ENCODE measurements around the gene PIK3R2. TPM values are rescaled to one million over a fixed set of nuclear protein-coding genes. Genes with fewer than 3 reads are reported as not detected.

PIK3R2 gene
- total RNA-seq, 1 donor from 2014 or later = 47.0 TPM

DNA sequence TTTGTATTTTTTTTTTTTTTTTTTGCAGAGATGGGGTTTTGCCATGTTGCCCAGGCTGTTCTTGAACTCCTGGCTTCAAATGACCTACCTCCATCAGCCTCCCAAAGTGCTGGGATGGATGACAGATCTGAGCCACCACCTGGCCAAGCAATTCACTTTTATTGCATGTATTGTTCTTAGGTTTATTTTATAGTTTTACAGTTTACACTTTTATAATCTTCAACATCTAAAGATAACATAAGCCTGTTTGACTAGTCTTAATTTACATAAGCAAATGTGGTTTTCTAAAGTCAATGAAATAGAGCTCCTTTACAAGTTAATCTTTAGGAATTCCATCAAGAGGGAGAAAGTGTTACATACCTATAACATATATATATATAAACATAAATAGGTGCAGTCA is 30.6 kb downstream of the PIK3R2 start:
- TF ChIP-seq, protein P1, sequence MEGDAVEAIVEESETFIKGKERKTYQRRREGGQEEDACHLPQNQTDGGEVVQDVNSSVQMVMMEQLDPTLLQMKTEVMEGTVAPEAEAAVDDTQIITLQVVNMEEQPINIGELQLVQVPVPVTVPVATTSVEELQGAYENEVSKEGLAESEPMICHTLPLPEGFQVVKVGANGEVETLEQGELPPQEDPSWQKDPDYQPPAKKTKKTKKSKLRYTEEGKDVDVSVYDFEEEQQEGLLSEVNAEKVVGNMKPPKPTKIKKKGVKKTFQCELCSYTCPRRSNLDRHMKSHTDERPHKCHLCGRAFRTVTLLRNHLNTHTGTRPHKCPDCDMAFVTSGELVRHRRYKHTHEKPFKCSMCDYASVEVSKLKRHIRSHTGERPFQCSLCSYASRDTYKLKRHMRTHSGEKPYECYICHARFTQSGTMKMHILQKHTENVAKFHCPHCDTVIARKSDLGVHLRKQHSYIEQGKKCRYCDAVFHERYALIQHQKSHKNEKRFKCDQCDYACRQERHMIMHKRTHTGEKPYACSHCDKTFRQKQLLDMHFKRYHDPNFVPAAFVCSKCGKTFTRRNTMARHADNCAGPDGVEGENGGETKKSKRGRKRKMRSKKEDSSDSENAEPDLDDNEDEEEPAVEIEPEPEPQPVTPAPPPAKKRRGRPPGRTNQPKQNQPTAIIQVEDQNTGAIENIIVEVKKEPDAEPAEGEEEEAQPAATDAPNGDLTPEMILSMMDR (conservative IDR thresholded peaks at IDR 0.05) = no peak
- no peak overlapping the region for H3K4me3 Mint-ChIP-seq
- DNase-seq (ENCODE audit: extremely low spot score, unreplicated experiment) = no peak
- H3K9me3 Mint-ChIP-seq = no peaks in the 10 kb centered on the region
- peaks cover 11% of the 10 kb centered on the region for H3K27me3 Mint-ChIP-seq
- no peaks in the 10 kb centered on the region for H3K36me3 Mint-ChIP-seq
- no peak overlapping the region for H3K27ac Mint-ChIP-seq
- H3K4me1 Mint-ChIP-seq (ENCODE audit: unreplicated experiment) = no peaks in the 10 kb centered on the region

DNA sequence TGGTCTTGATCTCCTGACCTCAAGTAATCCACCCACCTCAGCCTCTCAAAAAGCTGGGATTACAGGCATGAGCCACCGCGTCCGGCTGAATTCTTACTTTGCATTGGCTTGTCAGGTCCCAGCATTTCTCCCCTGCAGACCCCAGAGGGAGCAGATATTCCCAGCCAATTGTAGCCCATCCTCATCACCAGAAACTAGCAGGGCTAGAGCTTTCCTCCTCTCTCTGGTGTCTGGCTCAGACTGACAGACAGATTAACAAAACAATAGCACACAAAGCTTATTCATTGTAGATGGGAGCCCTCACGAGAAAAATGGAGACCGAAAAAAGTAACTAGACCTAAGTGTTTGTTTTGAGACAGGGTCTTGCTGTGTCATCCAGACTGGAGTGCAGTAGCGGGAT is 32.6 kb downstream of the PIK3R2 start:
- H3K4me3 Mint-ChIP-seq = no peak overlapping the region
- DNase-seq (ENCODE audit: extremely low spot score, unreplicated experiment) = no peak

DNA sequence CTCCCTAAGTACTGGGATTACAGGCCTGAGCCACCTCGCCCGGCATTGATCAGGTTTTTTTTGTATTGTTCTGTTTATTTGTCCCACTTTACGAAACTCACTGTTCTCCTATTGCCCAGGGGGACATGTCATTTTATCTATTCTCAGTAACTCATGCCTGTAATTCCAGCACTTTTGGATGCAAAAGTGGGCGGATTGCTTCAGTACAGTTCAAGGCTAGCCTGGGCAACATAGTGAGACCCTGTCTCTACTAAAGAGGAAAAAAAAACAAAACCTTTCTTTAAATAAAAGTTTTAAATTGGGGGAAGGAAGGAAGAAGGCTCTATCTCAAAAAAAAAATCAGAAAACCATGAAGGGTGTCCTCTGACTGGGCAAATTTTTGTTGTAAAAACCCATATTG is 37.3 kb downstream of the PIK3R2 start:
- TF ChIP-seq, protein P1 (conservative IDR thresholded peaks at IDR 0.05) = no peak
- H3K4me1 Mint-ChIP-seq (ENCODE audit: unreplicated experiment) = peaks cover 12% of the 10 kb centered on the region
- H3K27ac Mint-ChIP-seq = no peak overlapping the region
- no peaks in the 10 kb centered on the region for H3K9me3 Mint-ChIP-seq
- no peak overlapping the region for H3K4me3 Mint-ChIP-seq
- H3K27me3 Mint-ChIP-seq = peaks cover 3% of the 10 kb centered on the region
- H3K36me3 Mint-ChIP-seq = no peaks in the 10 kb centered on the region
- DNase-seq (ENCODE audit: extremely low spot score, unreplicated experiment) = no peak

More for the DNA sequence above, 32.6 kb downstream of the PIK3R2 start:
- TF ChIP-seq, protein P1 (conservative IDR thresholded peaks at IDR 0.05) = no peak
- no peaks in the 10 kb centered on the region for H3K36me3 Mint-ChIP-seq
- H3K27me3 Mint-ChIP-seq = peaks cover 7% of the 10 kb centered on the region
- H3K27ac Mint-ChIP-seq = no peak overlapping the region
- no peaks in the 10 kb centered on the region for H3K9me3 Mint-ChIP-seq
- H3K4me1 Mint-ChIP-seq (ENCODE audit: unreplicated experiment) = no peaks in the 10 kb centered on the region

DNA sequence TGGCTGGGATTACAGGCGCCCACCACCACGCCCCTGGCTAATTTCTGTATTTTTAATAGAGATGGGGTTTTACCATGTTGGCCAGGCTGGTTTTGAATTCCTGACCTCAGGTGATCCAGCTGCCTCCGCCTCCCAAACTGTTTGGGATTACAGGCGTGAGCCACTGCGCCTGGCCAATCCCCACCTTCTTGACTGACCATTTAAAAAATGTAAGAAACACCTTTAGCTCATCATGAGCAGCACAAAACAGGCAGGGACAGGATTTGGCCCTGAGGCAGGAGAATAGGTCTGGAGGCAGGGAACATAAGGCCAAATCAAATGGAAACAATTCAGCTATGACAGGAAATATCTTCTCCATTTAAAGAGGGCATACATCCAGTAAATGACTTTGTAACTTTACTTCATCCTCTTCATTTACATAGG is 38.7 kb downstream of the PIK3R2 start:
- H3K36me3 Mint-ChIP-seq = no peaks in the 10 kb centered on the region
- DNase-seq (ENCODE audit: extremely low spot score, unreplicated experiment) = no peak
- H3K4me1 Mint-ChIP-seq (ENCODE audit: unreplicated experiment) = peaks cover 12% of the 10 kb centered on the region
- H3K4me3 Mint-ChIP-seq = peak overlapping the region; percentile 93
- no peaks in the 10 kb centered on the region for H3K27me3 Mint-ChIP-seq
- H3K27ac Mint-ChIP-seq = peak overlapping the region; percentile 91
- TF ChIP-seq, protein P1 (conservative IDR thresholded peaks at IDR 0.05) = no peak
- H3K9me3 Mint-ChIP-seq = no peaks in the 10 kb centered on the region

DNA sequence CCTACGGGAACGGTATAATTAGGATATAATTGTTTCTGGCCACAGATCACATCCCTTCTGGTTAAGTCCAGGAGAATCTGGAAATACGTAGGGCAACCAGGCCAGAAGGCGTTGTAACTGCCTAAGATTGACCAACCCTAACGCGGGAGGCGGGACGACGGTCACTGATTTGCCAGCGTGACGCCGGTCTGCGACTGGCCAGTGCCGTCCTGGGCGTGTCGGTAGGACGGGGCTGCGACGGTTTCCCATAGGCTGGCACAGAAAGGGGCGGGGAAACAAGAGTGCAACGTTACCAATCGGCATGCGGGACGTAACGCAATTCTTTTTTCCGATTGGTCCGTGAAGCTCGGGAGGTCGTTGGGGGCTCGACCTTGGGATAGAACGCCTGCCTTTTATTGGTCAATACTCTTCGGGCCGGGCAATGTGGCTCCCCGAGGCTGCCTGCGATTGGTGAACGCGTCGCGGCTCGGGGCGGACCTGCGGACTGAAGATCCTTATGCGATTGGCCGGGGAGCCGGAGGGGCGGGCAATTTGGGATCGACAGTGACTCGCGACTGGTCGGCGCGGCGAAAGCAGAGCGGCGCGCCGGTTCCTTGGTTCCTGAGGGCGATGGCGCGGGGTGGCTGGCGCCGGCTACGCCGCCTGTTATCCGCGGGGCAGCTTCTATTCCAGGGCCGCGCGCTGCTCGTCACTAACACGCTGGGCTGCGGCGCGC is 39.9 kb downstream of the PIK3R2 start, which contains the start of gene MPV17L2:
Gene MPV17L2, plus strand, starts transcription at position 546 of the 715 bp plus-strand sequence. Its CDS starts 64 bp downstream, at position 610.
- H3K9me3 Mint-ChIP-seq = no peaks in the 10 kb centered on the region
- peak within 1 kb of the TSS; percentile 91 for H3K27ac Mint-ChIP-seq
- peak; percentile 98 for DNase-seq (ENCODE audit: extremely low spot score, unreplicated experiment)
- TF ChIP-seq, protein P1 (conservative IDR thresholded peaks at IDR 0.05) = no peak
- no peaks in the 10 kb centered on the region for H3K36me3 Mint-ChIP-seq
- no peaks in the 10 kb centered on the region for H3K27me3 Mint-ChIP-seq
- H3K4me3 Mint-ChIP-seq = peak within 1 kb of the TSS; percentile 93
- H3K4me1 Mint-ChIP-seq (ENCODE audit: unreplicated experiment) = peaks cover 12% of the 10 kb centered on the region
